H9 (cell line): ENCODE data around the gene CTSA. TPM values are rescaled to one million over a fixed set of nuclear protein-coding genes. Genes with fewer than 3 reads are reported as not detected.

Experiments used
- DNase-seq: peaks from one replicate; pipeline ENCODE4 v3.0.0-alpha.2; 2017
- H2AFZ ChIP-seq: one replicate; pipeline ENCODE4 v1.6.1; 2013; ENCODE audit warnings: mild to moderate bottlenecking, low read length, control low read depth, moderate library complexity
- H2AK5ac ChIP-seq: 2 replicates; pipeline ENCODE4 v1.6.1; 2013; ENCODE audit warnings: low read length, control low read depth, mixed read lengths; ENCODE audit not compliant: insufficient read length
- H2BK120ac ChIP-seq: one replicate; pipeline ENCODE4 v1.6.1; 2013; ENCODE audit warnings: low read depth, mild to moderate bottlenecking, low read length, control low read depth, inconsistent platforms; ENCODE audit not compliant: poor library complexity, severe bottlenecking
- H2BK12ac ChIP-seq: 2 replicates; pipeline ENCODE4 v1.6.1; 2013; ENCODE audit warnings: low read length, control low read depth, mixed read lengths, low read depth; ENCODE audit not compliant: insufficient read length
- H2BK15ac ChIP-seq: 2 replicates; pipeline ENCODE4 v1.6.1; 2013; ENCODE audit warnings: low read depth, low read length, control low read depth
- H2BK20ac ChIP-seq: one replicate; pipeline ENCODE4 v1.6.1; 2013; ENCODE audit warnings: low read depth, mild to moderate bottlenecking, low read length, control low read depth, inconsistent platforms; ENCODE audit not compliant: poor library complexity, severe bottlenecking
- H2BK5ac ChIP-seq: 2 replicates; pipeline ENCODE4 v1.6.1; 2013; ENCODE audit warnings: low read length, control low read depth, mixed read lengths; ENCODE audit not compliant: insufficient read length
- H3K14ac ChIP-seq: 2 replicates; pipeline ENCODE4 v1.6.1; 2013; ENCODE audit warnings: low read length, control low read depth; ENCODE audit not compliant: insufficient read depth
- H3K18ac ChIP-seq: 2 replicates; pipeline ENCODE4 v1.6.1; 2013; ENCODE audit warnings: low read depth, mild to moderate bottlenecking, mixed read lengths, low read length, control low read depth; ENCODE audit not compliant: insufficient read length
- H3K23ac ChIP-seq: 2 replicates; pipeline ENCODE4 v1.6.1; 2013; ENCODE audit warnings: low read length, control low read depth, mixed read lengths, low read depth; ENCODE audit not compliant: insufficient read length
- H3K23me2 ChIP-seq: 2 replicates; pipeline ENCODE4 v1.6.1; 2013; ENCODE audit warnings: low read depth, mild to moderate bottlenecking, mixed read lengths, low read length, control low read depth; ENCODE audit not compliant: insufficient read length, poor library complexity, severe bottlenecking
- H3K27ac ChIP-seq: 2 replicates; pipeline ENCODE4 v1.5.1; 2013; ENCODE audit warnings: low read length, control low read depth, mixed read lengths, low read depth; ENCODE audit not compliant: insufficient read length
- H3K27me3 ChIP-seq: 2 replicates; pipeline ENCODE4 v1.6.1; 2013; ENCODE audit warnings: low read length, control low read depth, inconsistent platforms; ENCODE audit not compliant: insufficient read depth
- H3K4ac ChIP-seq: 2 replicates; pipeline ENCODE4 v1.6.1; 2013; ENCODE audit warnings: low read depth, mild to moderate bottlenecking, control low read depth, inconsistent platforms, low read length, moderate library complexity
- H3K4me1 ChIP-seq: 2 replicates; pipeline ENCODE4 v1.6.1; 2013; ENCODE audit warnings: low read length, control low read depth, inconsistent platforms; ENCODE audit not compliant: insufficient read depth
- H3K4me2 ChIP-seq: 2 replicates; pipeline ENCODE4 v1.6.1; 2013; ENCODE audit warnings: low read length, control low read depth, mixed read lengths; ENCODE audit not compliant: insufficient read length, insufficient read depth
- H3K56ac ChIP-seq: 2 replicates; pipeline ENCODE4 v1.6.1; 2013; ENCODE audit warnings: low read depth, mild to moderate bottlenecking, mixed read lengths, low read length, control low read depth; ENCODE audit not compliant: insufficient read length
- H3K79me1 ChIP-seq: 2 replicates; pipeline ENCODE4 v1.6.1; 2013; ENCODE audit warnings: low read depth, mild to moderate bottlenecking, moderate library complexity, low read length, control low read depth, inconsistent platforms; ENCODE audit not compliant: insufficient read depth, poor library complexity, severe bottlenecking
- H3K79me2 ChIP-seq: 2 replicates; pipeline ENCODE4 v1.6.1; 2013; ENCODE audit warnings: low read length, control low read depth, inconsistent platforms; ENCODE audit not compliant: insufficient read depth
- H3K9ac ChIP-seq: 2 replicates; pipeline ENCODE4 v1.6.1; 2013; ENCODE audit warnings: low read length, control low read depth, mixed read lengths; ENCODE audit not compliant: insufficient read length; ENCODE audit errors: extremely low read depth
- H3K9me3 ChIP-seq: one replicate; pipeline ENCODE4 v1.6.1; 2013; ENCODE audit warnings: low read depth, low read length, inconsistent platforms; ENCODE audit not compliant: control insufficient read depth
- H3T11ph ChIP-seq: one replicate; pipeline ENCODE4 v1.6.1; 2013; ENCODE audit warnings: mild to moderate bottlenecking, low read length, control low read depth, inconsistent platforms
- H4K20me1 ChIP-seq: one replicate; pipeline ENCODE4 v1.6.1; 2013; ENCODE audit not compliant: control insufficient read depth, insufficient read length, insufficient read depth
- H4K5ac ChIP-seq: 2 replicates; pipeline ENCODE4 v1.6.1; 2013; ENCODE audit warnings: low read depth, mild to moderate bottlenecking, mixed read lengths, low read length, control low read depth; ENCODE audit not compliant: insufficient read length
- H4K8ac ChIP-seq: replicated peaks from 2 replicates; pipeline ENCODE4 v1.6.1; 2013; ENCODE audit warnings: low read length, control low read depth, mixed read lengths, low read depth; ENCODE audit not compliant: insufficient read length
- H4K91ac ChIP-seq: 2 replicates; pipeline ENCODE4 v1.6.1; 2013; ENCODE audit warnings: low read depth, mild to moderate bottlenecking, moderate library complexity, mixed read lengths, low read length, control low read depth; ENCODE audit not compliant: insufficient read length
- H3K27ac Mint-ChIP-seq, 3 experiments: 2 replicates in 2 of 3; 3 replicates in 1 of 3; pipeline ENCODE4 v1.8.0; 2020 to 2021; ENCODE audit warnings: mixed read lengths in 3 of 3, mild to moderate bottlenecking in 1 of 3, moderate library complexity in 1 of 3
- H3K27me3 Mint-ChIP-seq: 2 replicates; pipeline ENCODE4 v1.8.0; 2021; ENCODE audit warnings: low read depth, mild to moderate bottlenecking, moderate library complexity, mixed read lengths
- H3K36me3 Mint-ChIP-seq, 3 experiments: 2 replicates in 2 of 3; 3 replicates in 1 of 3; pipeline ENCODE4 v1.8.0; 2020 to 2021; ENCODE audit warnings: low read depth in 3 of 3, mixed read lengths in 3 of 3; ENCODE audit not compliant: insufficient read depth in 1 of 3
- H3K4me1 Mint-ChIP-seq, 2 experiments: 2 replicates each; pipeline ENCODE4 v1.8.0; 2020; ENCODE audit warnings: mixed read lengths in 2 of 2
- H3K4me3 Mint-ChIP-seq, 2 experiments: 2 replicates in 1 of 2; 3 replicates in 1 of 2; pipeline ENCODE4 v1.8.0; 2020 to 2021; ENCODE audit warnings: mild to moderate bottlenecking in 2 of 2, mixed read lengths in 2 of 2, moderate library complexity in 1 of 2
- H3K9me3 Mint-ChIP-seq, 2 experiments: 2 replicates in 1 of 2; 3 replicates in 1 of 2; pipeline ENCODE4 v1.8.0; 2020; ENCODE audit warnings: mild to moderate bottlenecking in 2 of 2, mixed read lengths in 2 of 2, moderate library complexity in 1 of 2
- CTCF ChIP-seq: fragments of 200-600 bp; sonication (generic); conservative IDR thresholded peaks from 3 replicates; pipeline ENCODE4 v1.8.0; 2021; ENCODE audit warnings: antibody characterized with exemption, mild to moderate bottlenecking
- WGBS: extraction: QIAGEN DNeasy Blood & Tissue Kit; methylation state at CpG from one replicate; pipeline ENCODE4 v1.1.7; 2013; ENCODE audit warnings: missing lambda C conversion rate, low lambda C conversion rate, mixed read lengths; ENCODE audit not compliant: insufficient read length; ENCODE audit errors: extremely low coverage; 5-methylcytosine and 5-hydroxymethylcytosine counted together
- total RNA-seq: library from RNA; stranded (reverse); gene quantifications from 2 replicates; pipeline ENCODE4 v1.2.1, GENCODE V29; 2021

The CTSA gene
- total RNA-seq, 1 experiment from 2014 or later: 64.4 TPM

GRCh38 chr20:45909817-45910669 is 18.9 kb downstream of the CTSA start:
- Histone ChIP-seq H3K27ac (no peak overlapping the region), H3K4me2 (peak overlapping the region; percentile 16), H2BK20ac (no peak overlapping the region), H3K79me2 (no peaks in the 10 kb centered on the region), H4K91ac (no peak overlapping the region), H4K5ac (no peak overlapping the region), H3K79me1 (no peaks in the 10 kb centered on the region), H3K4ac (no peak overlapping the region), H3K56ac (no peak overlapping the region), H3K23ac (no peak overlapping the region), H3K9ac (no peak overlapping the region), H2AFZ (no peak overlapping the region), H3K9me3 (no peaks in the 10 kb centered on the region), H4K20me1 (no peaks in the 10 kb centered on the region), H2BK15ac (no peak overlapping the region), H2BK5ac (no peak overlapping the region), H3T11ph (no peak overlapping the region), H2BK120ac (no peak overlapping the region), H3K18ac (no peak overlapping the region), H3K27me3 (no peaks in the 10 kb centered on the region), H3K14ac (no peak overlapping the region), H4K8ac (no peak overlapping the region), H3K23me2 (peaks cover 16% of the 10 kb centered on the region), H3K4me1 (no peaks in the 10 kb centered on the region), H2AK5ac (no peak overlapping the region), H2BK12ac (no peak overlapping the region)
- no CpG with 5 or more reads among the region's 22 CpGs for WGBS
- no peaks in the 10 kb centered on the region for H3K27me3 Mint-ChIP-seq
- peaks cover 34 to 37% (median 35%) of the 10 kb centered on the region in 3 experiments; a peak in 6 of 7 replicates for H3K36me3 Mint-ChIP-seq
- peak overlapping the region; percentile 81 to 92 for H3K4me3 Mint-ChIP-seq
- peaks cover 9 to 18% of the 10 kb centered on the region in 2 experiments for H3K4me1 Mint-ChIP-seq
- no peak for DNase-seq
- H3K9me3 Mint-ChIP-seq: no peaks in the 10 kb centered on the region
- peak overlapping the region in 2 of 3 experiments; percentile 45 to 78; a peak in 2 of 7 replicates for H3K27ac Mint-ChIP-seq
- no peak for TF ChIP-seq CTCF
